ENCODE data around the gene UGT1A3. TPM values are rescaled to one million over a fixed set of nuclear protein-coding genes. Genes with fewer than 3 reads are reported as not detected.

The UGT1A3 gene
- total RNA-seq, 1 donor from 2014 or later = not detected

DNA sequence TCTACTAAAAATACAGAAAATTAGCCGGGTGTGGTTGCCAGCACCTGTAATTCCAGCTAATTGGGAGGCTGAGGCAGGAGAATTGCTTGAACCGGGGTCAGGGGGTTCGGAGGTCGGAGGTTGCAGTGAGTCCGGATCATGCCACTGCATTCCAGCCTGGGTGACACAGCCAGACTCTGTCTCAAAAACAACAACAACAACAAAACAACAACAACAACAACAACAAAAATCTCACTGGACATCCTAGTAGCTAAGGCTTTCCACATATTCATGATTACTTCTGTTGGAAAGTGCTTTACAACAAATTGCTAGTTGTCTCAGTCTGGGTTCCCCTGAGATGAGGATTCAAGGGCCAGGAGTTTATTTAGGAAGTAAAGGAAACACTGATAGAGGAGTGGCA, 45.0 kb downstream of the UGT1A3 start:
- no peaks in the 10 kb centered on the region for H3K36me3 Mint-ChIP-seq (ENCODE audit: low read depth)
- peaks cover 4% of the 10 kb centered on the region for H3K9me3 Mint-ChIP-seq
- no peak overlapping the region for H3K27ac Mint-ChIP-seq
- no peak for DNase-seq (ENCODE audit: low spot score)
- intact Hi-C loops (cut with micrococcal nuclease) = no loop called here
- no peak overlapping the region for H3K4me3 Mint-ChIP-seq (ENCODE audit: low read depth)
- H3K4me1 Mint-ChIP-seq (ENCODE audit: low read depth) = no peaks in the 10 kb centered on the region
- H3K27me3 Mint-ChIP-seq (ENCODE audit: low read depth) = no peaks in the 10 kb centered on the region

DNA sequence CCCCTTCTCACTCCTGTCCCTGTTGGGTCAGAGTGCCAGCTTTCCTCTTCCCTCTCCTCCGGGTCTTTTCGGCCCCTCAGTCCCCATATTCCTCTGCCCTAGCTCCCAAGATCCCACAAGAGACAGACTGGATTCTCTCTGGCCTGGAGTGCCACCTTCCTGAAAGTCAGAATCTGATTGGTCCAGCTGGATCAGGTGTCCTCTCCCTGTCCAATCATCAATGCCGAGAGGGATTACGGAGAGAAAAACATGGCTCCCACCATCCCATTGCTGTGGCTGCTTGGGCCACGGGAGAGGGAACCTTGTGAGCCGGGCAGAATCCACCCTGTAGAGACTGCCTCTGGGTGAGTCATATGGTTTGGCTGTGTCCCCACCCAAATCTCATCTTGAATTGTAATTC, 46.6 kb downstream of the UGT1A3 start:
- Mint-ChIP-seq H3K27me3 (ENCODE audit: low read depth) (no peaks in the 10 kb centered on the region), H3K27ac (no peak overlapping the region), H3K4me1 (ENCODE audit: low read depth) (no peaks in the 10 kb centered on the region), H3K36me3 (ENCODE audit: low read depth) (no peaks in the 10 kb centered on the region), H3K9me3 (peaks cover 4% of the 10 kb centered on the region), H3K4me3 (ENCODE audit: low read depth) (no peak overlapping the region)
- no peak for DNase-seq (ENCODE audit: low spot score)
- intact Hi-C loops (cut with micrococcal nuclease) = no loop called here

DNA sequence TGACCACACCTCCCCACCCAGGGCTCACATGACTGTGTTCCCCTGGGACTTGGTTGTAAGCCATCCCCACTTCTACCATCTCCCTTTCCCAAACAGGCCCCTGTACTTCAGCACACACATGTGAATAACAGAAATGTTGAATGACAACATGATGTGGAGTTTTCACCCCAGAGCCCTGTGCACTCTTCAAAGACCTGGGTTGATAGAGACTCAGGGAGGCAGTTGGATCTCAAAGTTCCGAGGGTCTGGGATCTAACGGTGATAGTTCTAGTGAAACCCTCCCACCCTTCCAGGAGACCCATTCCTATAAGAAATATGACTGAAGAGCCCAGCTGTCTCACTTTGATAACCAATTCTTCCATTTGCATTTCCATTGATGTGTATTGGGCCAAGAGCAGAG, 49.2 kb downstream of the UGT1A3 start, which contains the start of gene MROH2A:
MROH2A (plus strand) TSS at position 301 of the 400 bp plus-strand sequence. CDS start 1,029 bp downstream, outside the sequence.
- H3K4me1 Mint-ChIP-seq (ENCODE audit: low read depth) = no peaks in the 10 kb centered on the region
- peaks cover 4% of the 10 kb centered on the region for H3K27me3 Mint-ChIP-seq (ENCODE audit: low read depth)
- H3K4me3 Mint-ChIP-seq (ENCODE audit: low read depth) = no peak within 1 kb of the TSS
- peaks cover 4% of the 10 kb centered on the region for H3K9me3 Mint-ChIP-seq
- DNase-seq (ENCODE audit: low spot score) = no peak
- intact Hi-C loops (cut with micrococcal nuclease) = no loop called here
- no peaks in the 10 kb centered on the region for H3K36me3 Mint-ChIP-seq (ENCODE audit: low read depth)
- H3K27ac Mint-ChIP-seq = no peak within 1 kb of the TSS

DNA sequence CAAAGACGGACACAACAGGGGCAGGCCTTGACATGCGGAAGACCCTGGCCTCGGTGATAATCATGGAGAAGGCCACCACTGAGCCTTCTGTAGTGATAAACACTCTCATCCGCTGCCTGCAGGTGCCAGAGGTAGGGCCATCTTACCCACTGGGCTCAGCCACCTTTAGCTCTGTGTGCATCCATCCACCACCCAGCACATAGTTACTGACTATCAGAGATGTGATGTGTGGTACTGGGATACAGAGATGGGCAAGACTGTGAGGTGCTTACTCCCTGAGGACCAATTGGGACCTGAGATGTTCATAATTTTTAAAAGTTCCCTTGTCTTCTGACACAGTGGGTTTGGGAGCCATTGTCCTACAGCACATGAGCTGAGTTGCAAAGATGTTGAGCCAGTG, 50.9 kb downstream of the UGT1A3 start:
- Mint-ChIP-seq H3K27me3 (ENCODE audit: low read depth) (peaks cover 4% of the 10 kb centered on the region), H3K4me1 (ENCODE audit: low read depth) (no peaks in the 10 kb centered on the region), H3K36me3 (ENCODE audit: low read depth) (no peaks in the 10 kb centered on the region), H3K9me3 (peaks cover 4% of the 10 kb centered on the region), H3K27ac (no peak overlapping the region), H3K4me3 (ENCODE audit: low read depth) (no peak overlapping the region)
- intact Hi-C loops (cut with micrococcal nuclease) = no loop called here
- DNase-seq (ENCODE audit: low spot score) = no peak

DNA sequence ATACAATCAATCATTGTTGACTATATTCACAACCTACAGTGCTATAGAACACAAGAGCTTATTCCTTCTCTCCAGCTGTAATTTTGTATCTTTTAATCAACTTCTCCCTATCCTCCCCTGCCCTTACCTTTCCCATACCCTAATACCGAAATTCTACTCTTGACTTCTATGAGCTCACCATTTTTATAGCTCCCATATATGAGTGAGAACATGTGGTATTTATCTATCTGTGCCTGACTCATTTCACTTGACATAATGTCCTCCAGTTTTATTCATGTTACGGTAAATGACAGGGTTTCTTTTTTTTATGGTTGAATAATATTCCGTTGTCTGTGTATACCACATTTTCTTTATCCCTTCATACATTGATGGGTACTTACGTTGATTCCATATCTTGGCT, 51.9 kb downstream of the UGT1A3 start:
- intact Hi-C loops (cut with micrococcal nuclease) = no loop called here
- Mint-ChIP-seq H3K9me3 (peaks cover 4% of the 10 kb centered on the region), H3K27me3 (ENCODE audit: low read depth) (peaks cover 4% of the 10 kb centered on the region), H3K36me3 (ENCODE audit: low read depth) (no peaks in the 10 kb centered on the region), H3K4me3 (ENCODE audit: low read depth) (no peak overlapping the region), H3K27ac (no peak overlapping the region), H3K4me1 (ENCODE audit: low read depth) (no peaks in the 10 kb centered on the region)
- DNase-seq (ENCODE audit: low spot score) = no peak

DNA sequence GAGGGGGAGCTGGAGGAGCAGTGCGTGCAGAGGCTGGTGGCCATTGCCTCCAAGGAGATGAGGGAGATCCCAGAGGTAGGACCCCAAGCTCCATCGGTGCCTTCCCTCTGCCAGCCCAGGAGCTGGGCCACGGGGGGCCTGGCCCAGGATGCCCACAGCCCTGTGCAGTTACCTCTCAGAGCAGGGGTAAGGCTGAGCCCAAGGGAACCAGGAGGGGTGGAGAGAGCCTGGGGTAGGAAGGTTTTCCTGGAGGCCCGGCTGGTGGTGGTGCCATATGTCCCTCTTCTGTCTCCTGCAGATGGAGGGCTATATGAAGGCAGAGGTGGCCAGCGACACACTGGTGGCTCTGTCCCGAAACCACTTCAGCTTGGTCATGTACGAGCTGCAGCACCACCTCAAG, 60.7 kb downstream of the UGT1A3 start:
- Mint-ChIP-seq H3K27me3 (ENCODE audit: low read depth) (no peaks in the 10 kb centered on the region), H3K9me3 (peaks cover 5% of the 10 kb centered on the region), H3K4me1 (ENCODE audit: low read depth) (no peaks in the 10 kb centered on the region), H3K27ac (no peak overlapping the region), H3K36me3 (ENCODE audit: low read depth) (no peaks in the 10 kb centered on the region), H3K4me3 (ENCODE audit: low read depth) (no peak overlapping the region)
- no peak for DNase-seq (ENCODE audit: low spot score)
- intact Hi-C loops (cut with micrococcal nuclease) = no loop called here

DNA sequence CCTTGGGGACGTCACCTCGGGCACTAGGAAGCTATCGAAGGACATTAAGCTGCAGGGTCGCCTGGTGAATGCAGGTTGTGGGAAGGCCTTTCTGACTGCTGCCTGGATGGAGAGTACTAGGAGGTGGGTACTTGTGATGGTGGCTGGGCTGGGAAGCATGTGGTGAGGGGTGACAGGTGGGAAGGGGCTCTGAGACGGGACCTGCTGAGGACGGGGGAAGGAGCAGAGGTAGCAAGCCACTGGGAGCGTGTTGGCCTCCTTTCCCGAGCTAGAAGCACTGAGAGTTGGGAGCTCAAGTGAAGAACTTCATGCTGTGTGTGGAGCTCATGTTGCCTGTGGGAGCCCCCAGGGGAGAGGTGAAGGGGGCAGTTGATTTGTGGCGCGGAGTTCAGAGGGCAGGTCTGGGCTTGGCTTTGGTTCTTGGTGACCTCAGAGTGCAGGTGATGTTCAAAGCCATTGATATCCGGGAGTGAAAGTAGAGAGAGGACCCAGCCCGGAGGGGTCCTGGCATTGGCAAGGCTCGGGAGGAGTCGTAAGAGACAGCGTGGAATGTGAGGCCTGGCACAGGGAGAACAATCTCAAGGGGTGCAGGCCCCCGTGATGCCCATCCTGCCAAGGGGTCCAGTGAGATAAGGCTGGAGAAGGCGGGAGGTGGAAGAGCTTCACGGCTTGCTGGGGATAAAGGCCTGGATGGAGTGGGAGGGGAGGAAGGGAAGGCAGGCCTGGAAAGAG, 62.5 kb downstream of the UGT1A3 start:
- intact Hi-C loops (cut with micrococcal nuclease) = no loop called here

DNA sequence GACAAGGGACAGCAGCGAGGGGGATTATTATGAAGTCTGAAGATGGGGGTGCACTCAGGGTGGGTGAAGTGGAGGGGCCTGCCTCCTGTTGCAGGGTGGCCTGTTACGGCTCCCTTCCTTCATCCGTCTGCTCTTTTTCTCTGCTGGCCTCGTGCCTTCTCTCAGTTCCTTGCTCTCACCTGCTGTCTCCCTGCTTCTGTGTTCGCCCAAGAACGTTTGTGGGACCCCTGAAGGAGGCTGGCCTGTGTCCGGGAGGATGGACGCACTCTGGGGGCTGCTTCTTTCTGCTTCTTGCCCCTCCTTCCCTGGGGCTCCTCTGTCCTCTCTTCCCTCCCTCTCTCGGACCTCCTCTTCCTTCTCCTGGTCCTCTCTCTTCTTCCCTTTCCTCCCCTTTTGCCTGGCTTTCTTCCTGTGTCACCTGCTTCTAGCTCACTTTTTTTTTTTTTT, 63.1 kb downstream of the UGT1A3 start:
- H3K36me3 Mint-ChIP-seq (ENCODE audit: low read depth) = no peaks in the 10 kb centered on the region
- no peaks in the 10 kb centered on the region for H3K4me1 Mint-ChIP-seq (ENCODE audit: low read depth)
- H3K27me3 Mint-ChIP-seq (ENCODE audit: low read depth) = no peaks in the 10 kb centered on the region
- intact Hi-C loops (cut with micrococcal nuclease) = no loop called here
- no peak overlapping the region for H3K4me3 Mint-ChIP-seq (ENCODE audit: low read depth)
- H3K27ac Mint-ChIP-seq = no peak overlapping the region
- no peaks in the 10 kb centered on the region for H3K9me3 Mint-ChIP-seq
- no peak for DNase-seq (ENCODE audit: low spot score)

More for the DNA sequence above, 62.5 kb downstream of the UGT1A3 start:
- Mint-ChIP-seq H3K4me1 (ENCODE audit: low read depth) (no peaks in the 10 kb centered on the region), H3K36me3 (ENCODE audit: low read depth) (no peaks in the 10 kb centered on the region), H3K4me3 (ENCODE audit: low read depth) (no peak overlapping the region), H3K27me3 (ENCODE audit: low read depth) (no peaks in the 10 kb centered on the region), H3K27ac (no peak overlapping the region), H3K9me3 (peaks cover under 1% of the 10 kb centered on the region)
- DNase-seq (ENCODE audit: low spot score) = no peak

DNA sequence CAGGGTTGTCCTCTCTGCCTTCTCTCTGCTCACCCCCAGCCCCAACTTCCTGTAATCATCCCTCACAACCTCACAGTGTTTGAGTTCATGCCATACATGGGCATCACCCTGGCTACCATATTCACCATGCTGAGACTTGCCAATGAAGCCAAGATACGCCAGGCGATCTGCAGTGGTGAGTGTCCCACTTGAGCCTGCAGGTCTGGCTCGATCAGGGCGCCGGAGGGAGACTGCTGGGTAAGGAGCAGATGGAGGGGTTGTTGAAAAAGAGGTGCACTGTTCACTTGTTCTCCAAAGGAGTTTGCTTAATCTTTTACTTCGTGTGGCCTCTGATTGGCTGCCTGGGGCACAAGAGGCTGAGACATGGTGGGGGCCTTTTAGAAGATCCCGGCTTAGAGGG, 63.9 kb downstream of the UGT1A3 start:
- Mint-ChIP-seq H3K27ac (no peak overlapping the region), H3K4me1 (ENCODE audit: low read depth) (no peaks in the 10 kb centered on the region), H3K4me3 (ENCODE audit: low read depth) (no peak overlapping the region), H3K27me3 (ENCODE audit: low read depth) (no peaks in the 10 kb centered on the region), H3K9me3 (no peaks in the 10 kb centered on the region), H3K36me3 (ENCODE audit: low read depth) (no peaks in the 10 kb centered on the region)
- DNase-seq (ENCODE audit: low spot score) = no peak
- intact Hi-C loops (cut with micrococcal nuclease) = no loop called here

DNA sequence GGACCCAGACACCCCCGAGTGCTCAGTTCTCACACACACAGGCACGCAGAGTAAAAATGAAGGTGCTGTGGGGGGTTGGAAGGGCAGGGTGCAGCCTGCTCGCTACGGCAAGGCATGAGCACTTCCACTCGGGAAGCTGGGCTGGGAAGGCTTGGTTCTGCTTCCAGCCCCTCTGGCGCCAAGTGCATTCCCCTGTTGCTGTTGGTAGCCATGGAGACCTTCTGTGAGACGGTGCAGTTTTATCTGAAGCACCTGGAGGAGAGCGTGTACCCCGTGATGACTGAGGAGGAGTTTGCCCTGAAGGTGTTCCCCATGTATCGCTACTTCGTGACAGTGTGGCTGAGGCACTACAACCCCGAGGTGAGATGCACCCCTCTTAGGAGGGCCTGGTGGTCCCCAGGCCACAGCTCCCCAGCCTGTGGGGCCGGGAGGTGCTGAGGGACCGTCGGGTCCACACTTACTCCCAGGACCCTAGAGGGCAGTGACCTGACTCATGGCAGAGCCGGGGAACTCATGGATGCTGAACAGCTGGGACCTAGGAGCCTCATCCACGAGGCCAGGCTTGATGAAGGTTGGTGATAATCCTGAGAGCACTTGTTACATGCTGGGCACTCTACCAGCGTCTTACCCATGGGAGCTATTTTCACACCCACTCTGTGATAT, 64.8 kb downstream of the UGT1A3 start:
- no peak overlapping the region for H3K27ac Mint-ChIP-seq

DNA sequence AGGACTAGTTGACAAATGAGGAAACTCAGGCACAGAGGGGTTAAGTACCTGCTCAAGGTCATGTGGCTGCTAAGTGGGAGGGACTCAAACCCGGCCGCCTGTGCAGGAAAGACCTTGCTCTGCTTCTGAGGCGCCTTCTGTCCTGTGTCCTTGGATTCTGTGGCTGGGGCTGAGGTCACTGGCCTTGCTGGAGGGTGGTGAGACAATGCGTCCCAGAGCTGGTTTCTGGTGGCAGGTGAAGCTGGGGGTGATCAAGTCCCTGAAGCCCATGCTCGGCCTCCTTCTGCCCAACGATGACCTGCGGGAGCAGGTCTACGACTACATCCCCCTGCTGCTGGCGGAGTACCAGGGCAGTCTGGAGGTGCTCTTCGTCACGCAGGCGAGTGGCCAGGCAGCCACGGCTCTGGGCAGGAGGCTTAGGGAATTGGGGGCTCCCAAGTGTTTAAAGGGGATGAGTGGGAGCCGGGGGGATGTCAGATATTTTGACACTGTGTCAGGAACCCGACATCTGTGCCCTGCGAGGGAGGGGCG, 65.4 kb downstream of the UGT1A3 start:
- Mint-ChIP-seq H3K36me3 (ENCODE audit: low read depth) (no peaks in the 10 kb centered on the region), H3K4me3 (ENCODE audit: low read depth) (no peak overlapping the region), H3K4me1 (ENCODE audit: low read depth) (no peaks in the 10 kb centered on the region), H3K27me3 (ENCODE audit: low read depth) (no peaks in the 10 kb centered on the region), H3K9me3 (no peaks in the 10 kb centered on the region), H3K27ac (no peak overlapping the region)
- DNase-seq (ENCODE audit: low spot score) = no peak
- intact Hi-C loops (cut with micrococcal nuclease) = no loop called here

More for the DNA sequence above, 64.8 kb downstream of the UGT1A3 start:
- H3K4me3 Mint-ChIP-seq (ENCODE audit: low read depth) = no peak overlapping the region
- no peaks in the 10 kb centered on the region for H3K27me3 Mint-ChIP-seq (ENCODE audit: low read depth)
- no peaks in the 10 kb centered on the region for H3K4me1 Mint-ChIP-seq (ENCODE audit: low read depth)
- no peak for DNase-seq (ENCODE audit: low spot score)
- H3K9me3 Mint-ChIP-seq = no peaks in the 10 kb centered on the region
- intact Hi-C loops (cut with micrococcal nuclease) = no loop called here
- no peaks in the 10 kb centered on the region for H3K36me3 Mint-ChIP-seq (ENCODE audit: low read depth)

DNA sequence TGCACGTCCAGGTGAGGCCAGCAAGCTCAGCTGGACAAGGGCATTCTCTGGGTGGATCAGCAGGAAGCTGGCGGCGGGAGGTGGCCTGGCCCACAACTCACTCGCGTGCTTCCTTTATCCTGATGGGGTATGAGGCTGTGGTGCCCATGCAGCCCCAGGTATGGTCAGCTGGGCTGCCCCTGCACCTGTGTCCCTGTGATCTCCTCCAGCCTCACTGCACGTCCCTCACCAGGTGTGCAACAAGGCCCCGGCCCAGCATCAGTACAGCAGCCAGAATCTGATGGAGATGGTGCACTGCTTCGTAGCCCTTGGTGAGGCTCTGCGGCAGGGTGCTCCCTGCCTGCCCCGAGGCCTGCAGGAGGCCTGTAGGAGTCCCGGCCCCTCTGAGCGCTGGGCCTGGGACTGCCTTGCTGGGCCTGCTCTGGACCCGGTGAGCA, 66.9 kb downstream of the UGT1A3 start:
- H3K27ac Mint-ChIP-seq = no peak overlapping the region

DNA sequence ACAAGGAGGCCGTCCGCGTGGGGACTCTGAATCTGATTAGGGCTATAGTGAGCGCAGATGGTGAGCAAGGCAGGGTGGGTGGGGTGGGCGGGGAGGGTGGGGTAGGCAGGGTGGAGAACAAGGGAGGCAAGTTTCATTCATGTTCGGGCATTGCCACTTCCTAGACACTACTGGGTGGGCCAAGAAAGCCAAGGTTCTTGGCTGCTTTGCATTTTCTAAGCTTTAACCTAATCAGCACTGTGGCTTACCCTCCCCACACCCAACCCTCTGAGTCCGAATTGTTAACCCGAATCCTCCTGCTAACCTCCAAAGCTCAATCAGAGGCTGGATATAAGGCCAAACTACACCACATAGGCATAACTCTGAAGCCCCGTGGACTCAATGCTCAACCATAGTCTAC, 67.4 kb downstream of the UGT1A3 start:
- H3K27me3 Mint-ChIP-seq (ENCODE audit: low read depth) = no peaks in the 10 kb centered on the region
- H3K27ac Mint-ChIP-seq = no peak overlapping the region
- intact Hi-C loops (cut with micrococcal nuclease) = no loop called here
- no peaks in the 10 kb centered on the region for H3K9me3 Mint-ChIP-seq
- H3K4me3 Mint-ChIP-seq (ENCODE audit: low read depth) = no peak overlapping the region
- no peak for DNase-seq (ENCODE audit: low spot score)
- H3K36me3 Mint-ChIP-seq (ENCODE audit: low read depth) = no peaks in the 10 kb centered on the region
- no peaks in the 10 kb centered on the region for H3K4me1 Mint-ChIP-seq (ENCODE audit: low read depth)

More for the DNA sequence above, 66.9 kb downstream of the UGT1A3 start:
- Mint-ChIP-seq H3K27me3 (ENCODE audit: low read depth) (no peaks in the 10 kb centered on the region), H3K36me3 (ENCODE audit: low read depth) (no peaks in the 10 kb centered on the region), H3K4me1 (ENCODE audit: low read depth) (no peaks in the 10 kb centered on the region), H3K9me3 (no peaks in the 10 kb centered on the region), H3K4me3 (ENCODE audit: low read depth) (no peak overlapping the region)
- intact Hi-C loops (cut with micrococcal nuclease) = no loop called here
- DNase-seq (ENCODE audit: low spot score) = no peak
